A673 (cell line): ENCODE results near the gene RNASEH2A.

Source experiments
- CTCF ChIP-seq: fragments of 300-800, 200-600 bp; sonication (generic); conservative IDR thresholded peaks from 2 replicates; pipeline ENCODE4 v1.5.1; 2017; ENCODE audit warnings: low read depth, mild to moderate bottlenecking, antibody characterized with exemption, low read length, moderate library complexity, mixed read lengths
- EZH2 ChIP-seq: fragments of 200-600 bp; sonication (generic); IDR thresholded peaks from 2 replicates; pipeline ENCODE4 v1.6.1; 2017; ENCODE audit warnings: borderline replicate concordance, low read depth, mild to moderate bottlenecking, mixed read lengths, antibody characterized with exemption, low read length; ENCODE audit not compliant: poor library complexity, severe bottlenecking

GRCh38 chr19:12767150-12767549 is 39.2 kb upstream of the RNASEH2A start:
- TF ChIP-seq EZH2: no peak
- no peak for TF ChIP-seq CTCF
